Right lobe of liver (tissue), 6 donors: ENCODE measurements around the gene RNF17. TPM values are rescaled to one million over a fixed set of nuclear protein-coding genes. Genes with fewer than 3 reads are reported as not detected.

Experiments
- ATAC-seq, 4 donors: fragments of 200-7000 bp; cut with Tn5 transposase; one replicate each; pipeline ENCODE4 v1.9.1; 2020; ENCODE audit warnings: mild to moderate bottlenecking in 4 of 4, moderate library complexity in 4 of 4
- DNase-seq, 3 donors: peaks; one replicate each; pipeline ENCODE4 v3.0.0-alpha.2; 2020
- H3K27ac ChIP-seq, 3 donors: fragments of 200-600 bp; one replicate each; pipeline ENCODE4 v1.8.0; 2022
- H3K27me3 ChIP-seq, 2 donors: fragments of 200-600 bp; one replicate each; pipeline ENCODE4 v1.8.0; 2022
- H3K36me3 ChIP-seq, 4 donors: fragments of 200-600 bp; sonication (generic) in 1 of 4; one replicate each; pipeline versions ENCODE4 v1.5.1 to v1.8.0; 2017 to 2022; ENCODE audit warnings: control low read depth in 1 of 4
- H3K4me1 ChIP-seq, 4 donors: fragments of 200-600 bp; sonication (generic) in 1 of 4; one replicate each; pipeline versions ENCODE4 v1.5.1 to v1.8.0; 2017 to 2022; ENCODE audit warnings: control low read depth in 1 of 4
- H3K4me3 ChIP-seq, 3 donors: fragments of 200-600 bp; one replicate each; pipeline ENCODE4 v1.8.0; 2022
- H3K9me3 ChIP-seq, 4 donors: fragments of 200-600 bp; sonication (generic) in 1 of 4; one replicate each; pipeline versions ENCODE4 v1.5.1 to v1.8.0; 2017 to 2022; ENCODE audit warnings: control low read depth in 1 of 4
- CTCF ChIP-seq, 4 donors: fragments of 200-600 bp in 3 of 4; fragments of 450-650 bp in 1 of 4; IDR thresholded peaks; one replicate each; pipeline versions ENCODE4 v1.5.1 to v1.8.0; 2016 to 2022; ENCODE audit warnings: antibody characterized with exemption in 4 of 4, mild to moderate bottlenecking in 2 of 4
- POLR2A ChIP-seq: fragments of 450-650 bp; IDR thresholded peaks from one replicate; pipeline ENCODE4 v1.6.1; 2017; ENCODE audit warnings: antibody characterized with exemption, mild to moderate bottlenecking
- WGBS: methylation state at CpG from one replicate; pipeline ENCODE4 v1.1.6; 2018; ENCODE audit warnings: low coverage, low lambda C conversion rate; ENCODE audit not compliant: insufficient coverage; ENCODE audit errors: missing lambda C conversion rate; 5-methylcytosine and 5-hydroxymethylcytosine counted together
- intact Hi-C, 2 donors: fragments of 100-400 bp; cut with DNase I; formaldehyde crosslinking; loops; one replicate each; pipeline versions ENCODE4 v1.11.2 to v1.14.1; 2022
- total RNA-seq, 6 experiments: library from RNA; depleted of rRNA in 2 of 6; stranded (reverse); fragments of >200 nt in 2 of 6; fragmentation: NEBNext Ultra II Directional in 3 of 6; extraction: Animal tissue kit (Norgen Biotek cat#: 25700) in 3 of 6; gene quantifications; one replicate each; pipeline versions ENCODE4 v1.1.0 to v1.2.4, GENCODE V29; 2016 to 2023
- donor health status: DM: no; HTN: yes; CAD: no.
- donor health status: DM: no; HTN: no; CAD: no.
- donor health status: DM: no; HTN: no; CAD: no.
- donor health status: DM: no; HTN: yes; CAD: no.
- donor health status: DM: no; HTN: yes; CAD: no.

The RNF17 gene
- total RNA-seq, 6 experiments from 2014 or later = not detected

- Histone ChIP-seq H3K9me3 (no peaks in the 10 kb centered on the region), H3K27me3 (no peaks in the 10 kb centered on the region), H3K4me3 (no peak overlapping the region), H3K27ac (no peak overlapping the region), H3K4me1 (no peaks in the 10 kb centered on the region), H3K36me3 (no peaks in the 10 kb centered on the region)
- ATAC-seq (peak in 1 of 4 donors; percentile 34), DNase-seq (no peak)
- intact Hi-C loops = no loop called here
- TF ChIP-seq CTCF (IDR thresholded peaks at IDR 0.05) (no peak), POLR2A (no peak)
- no CpG with 5 or more reads among the region's 40 CpGs for WGBS
These were observed 45.6 kb upstream of the RNF17 start for GRCh38 chr13:24718192-24718965.

DNA sequence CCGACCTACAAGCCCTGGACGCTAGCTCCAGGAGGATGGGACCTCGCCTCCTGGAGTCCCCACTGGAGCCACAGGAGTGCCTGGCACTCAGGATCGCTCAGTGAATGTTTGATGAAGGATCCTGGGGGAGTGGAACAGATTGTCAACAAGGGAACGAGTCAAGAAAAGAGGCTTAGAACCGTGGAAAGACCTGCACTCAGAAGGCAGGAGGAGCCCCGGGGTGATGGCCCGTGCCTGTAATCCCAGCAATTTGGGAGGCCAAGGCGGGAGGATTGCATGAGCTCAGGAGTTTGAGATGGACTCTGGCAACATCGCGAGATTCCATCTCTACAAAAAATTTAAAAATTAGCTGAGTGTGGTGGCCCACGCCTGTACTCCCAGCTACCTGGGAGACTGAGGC lies 44.8 kb upstream of the RNF17 start:
- TF ChIP-seq CTCF (IDR thresholded peaks at IDR 0.05) (no peak), POLR2A (no peak)
- H3K27me3 ChIP-seq = no peaks in the 10 kb centered on the region
- H3K9me3 ChIP-seq = no peaks in the 10 kb centered on the region
- 66% methylated on average over 9 of the region's 12 CpGs for WGBS
- DNase-seq (no peak), ATAC-seq (no peak)
- no peak overlapping the region for H3K27ac ChIP-seq
- H3K4me1 ChIP-seq = no peaks in the 10 kb centered on the region
- H3K36me3 ChIP-seq = no peaks in the 10 kb centered on the region
- intact Hi-C loops = no loop called here
- H3K4me3 ChIP-seq = no peak overlapping the region

DNA sequence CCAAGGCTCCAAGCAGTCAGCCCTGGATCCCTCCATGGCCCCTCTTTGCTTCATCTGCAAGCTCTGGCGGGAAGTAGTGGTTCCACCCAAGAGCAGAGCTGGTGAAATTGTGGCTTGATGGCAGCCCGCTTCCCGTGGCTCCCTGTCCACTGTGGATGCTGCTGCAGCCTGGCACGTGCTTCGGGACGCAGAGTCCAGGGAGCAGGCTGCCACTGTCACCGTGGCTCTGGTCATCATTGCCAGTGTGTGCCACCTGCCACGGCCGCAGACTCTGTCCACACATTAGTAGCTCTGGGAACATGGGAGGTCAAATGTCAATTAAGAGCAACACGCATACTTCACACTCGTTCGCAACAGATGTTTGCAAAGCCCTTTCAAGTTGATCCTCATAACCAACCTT lies 40.8 kb upstream of the RNF17 start:
- Histone ChIP-seq H3K27me3 (no peaks in the 10 kb centered on the region), H3K27ac (no peak overlapping the region), H3K36me3 (no peaks in the 10 kb centered on the region), H3K4me3 (no peak overlapping the region), H3K4me1 (no peaks in the 10 kb centered on the region), H3K9me3 (no peaks in the 10 kb centered on the region)
- DNase-seq (no peak), ATAC-seq (no peak)
- intact Hi-C loops = loop anchor here in 1 of 2 donors (10.0 kb wide), 1 partner anchor 108 kb away; no protein-coding TSS in a partner anchor
- WGBS = 68% methylated on average over 3 of the region's 12 CpGs
- TF ChIP-seq POLR2A (no peak), CTCF (IDR thresholded peaks at IDR 0.05) (no peak)

DNA sequence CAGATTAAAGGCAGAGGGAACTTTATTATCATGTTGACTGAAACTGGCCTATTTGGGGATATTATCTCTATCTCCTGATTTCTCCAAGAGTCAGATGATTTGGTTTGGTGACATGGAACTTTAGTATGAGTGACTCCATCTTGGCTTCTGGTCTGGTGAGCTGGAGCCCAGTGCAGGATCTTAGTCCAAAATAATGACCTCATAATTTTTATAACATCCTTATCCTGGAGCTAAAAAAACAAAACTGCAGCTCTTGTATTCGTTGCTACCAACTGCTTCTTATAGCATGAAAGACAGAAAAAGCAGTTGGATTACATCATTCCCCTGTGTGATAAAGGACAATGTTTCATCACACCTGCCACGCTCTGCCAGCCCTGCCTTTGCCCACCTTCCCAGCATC lies 39.3 kb upstream of the RNF17 start:
- ATAC-seq (no peak), DNase-seq (no peak)
- intact Hi-C loops = loop anchor here in 1 of 2 donors (10.0 kb wide), 1 partner anchor 110 kb away; no protein-coding TSS in a partner anchor
- Histone ChIP-seq H3K27ac (no peak overlapping the region), H3K27me3 (no peaks in the 10 kb centered on the region), H3K36me3 (no peaks in the 10 kb centered on the region), H3K9me3 (no peaks in the 10 kb centered on the region), H3K4me3 (no peak overlapping the region), H3K4me1 (no peaks in the 10 kb centered on the region)
- TF ChIP-seq POLR2A = no peak
- TF ChIP-seq CTCF (IDR thresholded peaks at IDR 0.05) = no peak
- 26% methylated on average over 2 of the region's 2 CpGs for WGBS
